GM18951 (cell line): ENCODE results near the gene TBX18.

Source experiments
- POLR2A ChIP-seq: IDR thresholded peaks from 4 replicates; pipeline ENCODE4 v1.6.1; 2011; ENCODE audit warnings: mild to moderate bottlenecking; ENCODE audit not compliant: insufficient read length, insufficient read depth; ENCODE audit errors: extremely low read depth
- in situ Hi-C: fragments of 300-500 bp; cut with MboI; formaldehyde crosslinking; loops from one replicate; pipeline ENCODE4 v1.12.0; 2022; ENCODE audit warnings: low sequenced_read_pairs, mixed read lengths, inconsistent platforms; ENCODE audit not compliant: unreplicated experiment

TBX18 gene

GRCh38 chr6:84756466-84756865, 7.9 kb downstream of the TBX18 start:
- in situ Hi-C loops = loop anchor here (25.0 kb wide), 1 partner anchor 469 kb away; no protein-coding TSS in a partner anchor
- TF ChIP-seq POLR2A = no peak

GRCh38 chr6:84753173-84753572, 11.2 kb downstream of the TBX18 start:
- in situ Hi-C loops = loop anchor here (25.0 kb wide), 1 partner anchor 466 kb away; no protein-coding TSS in a partner anchor
- no peak for TF ChIP-seq POLR2A

GRCh38 chr6:84752118-84752850, 12.1 kb downstream of the TBX18 start:
- in situ Hi-C loops = loop anchor here (25.0 kb wide), 1 partner anchor 465 kb away; no protein-coding TSS in a partner anchor
- TF ChIP-seq POLR2A = no peak

DNA sequence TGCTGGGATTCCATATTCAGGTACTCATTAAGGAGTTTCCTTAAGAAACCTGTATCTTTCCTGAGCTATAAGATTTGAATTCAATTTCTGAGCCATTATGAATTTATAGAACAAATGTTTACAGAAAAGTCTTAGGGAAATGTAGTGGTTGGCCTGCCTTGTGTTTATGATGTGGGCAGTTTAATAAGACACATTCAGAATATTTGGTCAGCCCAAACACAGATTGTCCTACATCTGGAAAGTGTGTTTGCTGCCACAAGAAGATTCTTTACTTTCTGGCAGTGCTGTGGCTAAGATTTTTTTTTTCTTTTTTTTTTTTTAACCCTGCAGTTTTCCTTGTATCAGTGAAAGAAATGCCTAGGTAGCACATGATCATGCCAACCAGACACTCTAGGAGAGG, 15.2 kb downstream of the TBX18 start:
- in situ Hi-C loops = no loop called here
- no peak for TF ChIP-seq POLR2A

- in situ Hi-C loops = no loop called here
- no peak for TF ChIP-seq POLR2A
These were observed 16.0 kb downstream of the TBX18 start for GRCh38 chr6:84748376-84748775.

- no peak for TF ChIP-seq POLR2A
- in situ Hi-C loops = no loop called here
These were observed 20.8 kb downstream of the TBX18 start for GRCh38 chr6:84743616-84744015.

GRCh38 chr6:84740385-84740784, 24.0 kb downstream of the TBX18 start:
- in situ Hi-C loops = no loop called here
- no peak for TF ChIP-seq POLR2A

DNA sequence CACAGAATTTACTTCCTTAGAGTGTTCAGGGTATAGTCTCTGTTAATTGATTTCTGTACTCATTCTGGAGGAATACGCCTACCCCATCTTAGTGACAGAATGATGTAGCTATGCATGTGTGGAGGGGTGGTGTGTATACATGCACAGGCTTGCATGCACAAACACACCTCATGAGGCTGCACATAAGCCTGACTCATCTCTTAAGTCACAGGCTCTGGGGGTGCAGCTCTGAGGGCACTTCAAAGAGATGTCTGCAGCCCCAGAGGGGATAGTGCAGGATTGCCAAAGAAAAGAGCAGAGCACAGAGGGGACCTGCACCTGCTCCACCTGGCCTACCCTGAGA, 24.6 kb downstream of the TBX18 start:
- no peak for TF ChIP-seq POLR2A
- in situ Hi-C loops = no loop called here

- no peak for TF ChIP-seq POLR2A
- in situ Hi-C loops = no loop called here
These were observed 25.2 kb downstream of the TBX18 start for GRCh38 chr6:84738996-84739865.

- in situ Hi-C loops = no loop called here
- TF ChIP-seq POLR2A = no peak
These were observed 30.5 kb downstream of the TBX18 start for GRCh38 chr6:84733889-84734288.

DNA sequence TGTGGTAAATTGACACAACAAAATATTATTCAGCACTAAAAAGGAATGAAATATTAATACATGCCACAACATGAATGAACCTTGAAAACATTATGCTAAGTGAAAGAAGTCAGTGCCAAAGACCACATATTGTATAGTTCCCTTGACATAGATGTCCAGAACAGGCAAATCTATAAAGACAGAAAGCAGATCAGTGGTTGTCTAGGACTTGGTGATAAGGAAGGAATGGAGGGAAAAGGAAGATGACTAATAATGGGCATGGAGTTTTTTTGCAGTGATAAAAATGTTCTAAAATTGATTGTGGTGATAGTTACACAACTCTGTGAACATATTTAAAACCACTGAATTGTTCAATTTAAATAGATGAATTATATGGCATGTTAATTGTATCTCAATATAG, 32.5 kb downstream of the TBX18 start:
- in situ Hi-C loops = no loop called here
- TF ChIP-seq POLR2A = no peak

GRCh38 chr6:84731401-84731800, 33.0 kb downstream of the TBX18 start:
- TF ChIP-seq POLR2A = no peak
- in situ Hi-C loops = no loop called here

- in situ Hi-C loops = no loop called here
- no peak for TF ChIP-seq POLR2A
These were observed 35.8 kb downstream of the TBX18 start for GRCh38 chr6:84728602-84729001.

DNA sequence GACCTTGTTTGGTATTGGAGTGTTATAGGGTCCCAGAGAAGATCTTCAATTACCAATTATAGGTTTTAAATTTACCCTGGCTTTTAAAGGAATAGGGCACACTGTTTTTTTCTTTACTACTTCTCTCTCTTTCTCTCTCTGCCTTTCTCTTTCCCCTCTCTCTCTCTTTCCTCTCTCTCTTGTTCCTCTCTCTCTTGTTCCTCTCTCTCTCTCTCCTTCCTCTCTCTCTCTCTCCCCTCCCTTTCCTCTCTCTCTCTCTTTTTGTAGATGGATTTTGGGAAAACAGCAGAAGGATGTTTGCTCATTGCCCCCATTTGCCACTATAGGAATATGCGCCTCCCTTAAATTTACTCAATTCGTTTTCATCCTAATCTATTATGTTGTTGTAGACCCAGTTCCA, 45.2 kb downstream of the TBX18 start:
- in situ Hi-C loops = no loop called here
- no peak for TF ChIP-seq POLR2A
